Measurements from ENCODE around the gene CTIF. TPM values are rescaled to one million over a fixed set of nuclear protein-coding genes. Genes with fewer than 3 reads are reported as not detected.
A peak's percentile ranks its signal among the peaks of the same experiment; 100 is the strongest.

Gene CTIF
- total RNA-seq, 2 experiments from 2014 or later: 5.7 to 5.9 TPM

- Mint-ChIP-seq H3K4me1 (no peaks in the 10 kb centered on the region), H3K4me3 (no peak overlapping the region), H3K27me3 (peaks cover 38% of the 10 kb centered on the region), H3K27ac (no peak overlapping the region), H3K9me3 (ENCODE audit: low read depth) (no peaks in the 10 kb centered on the region), H3K36me3 (no peaks in the 10 kb centered on the region)
- no peak for DNase-seq
- CTCF ChIA-PET: interaction anchor here (0.6 kb wide), 1 partner anchor 104 kb away, joined by 3 read pairs; no protein-coding TSS in a partner anchor
- ATAC-seq: no peak
These were observed 17.1 kb upstream of the CTIF start for GRCh38 chr18:48521723-48522122.

DNA sequence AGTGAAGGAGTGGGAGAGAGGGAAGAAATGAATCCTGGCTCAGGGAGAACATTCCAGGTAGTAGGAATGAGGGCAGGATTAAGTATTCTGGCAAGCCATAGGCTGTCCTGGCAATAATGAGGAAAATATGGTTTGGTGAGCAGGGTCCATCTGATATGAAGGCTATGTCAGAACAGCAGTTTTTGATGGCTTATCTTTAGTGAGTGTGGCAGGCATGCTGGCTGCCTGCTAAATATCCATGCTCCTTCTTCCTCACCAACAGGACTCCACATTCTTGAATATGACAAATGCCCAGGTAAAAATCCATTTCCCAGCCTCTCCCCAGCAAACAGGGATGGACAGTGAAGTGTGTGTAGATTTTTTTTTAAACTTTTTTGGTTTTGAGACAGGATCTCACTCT, 13.2 kb upstream of the CTIF start:
- ATAC-seq (no peak), DNase-seq (no peak)
- CTCF ChIA-PET: no interaction called here
- Mint-ChIP-seq H3K9me3 (ENCODE audit: low read depth) (no peaks in the 10 kb centered on the region), H3K36me3 (no peaks in the 10 kb centered on the region), H3K4me3 (no peak overlapping the region), H3K27ac (no peak overlapping the region), H3K4me1 (no peaks in the 10 kb centered on the region), H3K27me3 (peaks cover 43% of the 10 kb centered on the region)

- Mint-ChIP-seq H3K27me3 (peaks cover 38% of the 10 kb centered on the region), H3K4me1 (no peaks in the 10 kb centered on the region), H3K27ac (no peak overlapping the region), H3K36me3 (no peaks in the 10 kb centered on the region), H3K9me3 (ENCODE audit: low read depth) (no peaks in the 10 kb centered on the region), H3K4me3 (no peak overlapping the region)
- CTCF ChIA-PET: no interaction called here
- ATAC-seq: no peak
- DNase-seq: no peak
These were observed 11.4 kb upstream of the CTIF start for GRCh38 chr18:48527461-48527860.

DNA sequence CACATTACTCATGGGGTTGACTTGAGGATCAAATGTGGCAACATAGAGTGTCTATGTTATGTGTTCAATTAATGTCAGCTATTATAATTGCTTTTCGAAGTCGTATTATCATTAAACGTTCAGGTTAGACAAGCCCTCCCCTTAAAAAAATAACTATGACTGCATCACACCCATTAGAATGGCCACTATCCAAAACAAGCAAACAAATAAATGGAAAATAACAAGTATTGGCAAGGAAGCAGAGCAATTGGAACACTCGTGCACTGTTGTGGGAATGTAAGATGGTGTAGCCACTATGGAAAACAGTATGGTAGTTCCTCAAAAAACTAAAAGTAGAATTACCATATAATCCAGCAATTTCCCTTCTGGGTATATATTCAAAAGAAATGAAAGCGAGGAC, 10.0 kb upstream of the CTIF start:
- CTCF ChIA-PET: interaction anchor here (0.6 kb wide), 1 partner anchor 395 kb away, joined by 4 read pairs; no protein-coding TSS in a partner anchor
- no peak overlapping the region for H3K27ac Mint-ChIP-seq
- ATAC-seq (no peak), DNase-seq (no peak)
- H3K9me3 Mint-ChIP-seq (ENCODE audit: low read depth): no peaks in the 10 kb centered on the region
- no peaks in the 10 kb centered on the region for H3K36me3 Mint-ChIP-seq
- H3K4me1 Mint-ChIP-seq: peaks cover 5% of the 10 kb centered on the region
- H3K4me3 Mint-ChIP-seq: no peak overlapping the region
- peaks cover 36% of the 10 kb centered on the region for H3K27me3 Mint-ChIP-seq

- H3K36me3 Mint-ChIP-seq: no peaks in the 10 kb centered on the region
- ATAC-seq (no peak), DNase-seq (no peak)
- CTCF ChIA-PET: no interaction called here
- H3K4me3 Mint-ChIP-seq: no peak overlapping the region
- peaks cover 5% of the 10 kb centered on the region for H3K4me1 Mint-ChIP-seq
- H3K27me3 Mint-ChIP-seq: peaks cover 36% of the 10 kb centered on the region
- no peak overlapping the region for H3K27ac Mint-ChIP-seq
- no peaks in the 10 kb centered on the region for H3K9me3 Mint-ChIP-seq (ENCODE audit: low read depth)
These were observed 9.0 kb upstream of the CTIF start for GRCh38 chr18:48529796-48530195.

GRCh38 chr18:48530399-48531081, 8.3 kb upstream of the CTIF start:
- Mint-ChIP-seq H3K27ac (no peak overlapping the region), H3K36me3 (no peaks in the 10 kb centered on the region), H3K4me3 (no peak overlapping the region), H3K4me1 (peaks cover 5% of the 10 kb centered on the region), H3K27me3 (peaks cover 37% of the 10 kb centered on the region), H3K9me3 (ENCODE audit: low read depth) (no peaks in the 10 kb centered on the region)
- CTCF ChIA-PET: interaction anchor here (1.1 kb wide), 1 partner anchor 25 kb away, joined by 3 read pairs; no protein-coding TSS in a partner anchor
- DNase-seq: no peak
- no peak for ATAC-seq

DNA sequence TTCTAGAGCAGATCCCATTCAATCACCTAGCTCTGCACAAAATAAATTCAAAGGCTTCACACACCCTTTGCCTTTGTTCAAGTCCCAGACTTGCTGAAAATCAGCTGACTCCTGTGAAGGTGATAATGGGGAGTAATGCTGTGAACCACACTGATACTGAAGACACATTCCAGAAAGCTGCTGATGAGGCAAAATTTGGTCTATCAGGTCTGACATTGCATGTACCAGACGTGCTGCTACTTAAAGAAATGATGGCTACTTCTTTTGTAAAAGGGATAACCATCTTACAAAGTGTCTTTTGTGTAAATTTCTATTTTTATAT, 7.8 kb upstream of the CTIF start:
- Mint-ChIP-seq H3K27ac (no peak overlapping the region), H3K27me3 (peaks cover 41% of the 10 kb centered on the region), H3K9me3 (ENCODE audit: low read depth) (no peaks in the 10 kb centered on the region), H3K4me3 (no peak overlapping the region), H3K36me3 (no peaks in the 10 kb centered on the region), H3K4me1 (peaks cover 5% of the 10 kb centered on the region)
- ATAC-seq (no peak), DNase-seq (no peak)
- CTCF ChIA-PET: interaction anchor here (1.1 kb wide), 1 partner anchor 24 kb away, joined by 3 read pairs; no protein-coding TSS in a partner anchor

DNA sequence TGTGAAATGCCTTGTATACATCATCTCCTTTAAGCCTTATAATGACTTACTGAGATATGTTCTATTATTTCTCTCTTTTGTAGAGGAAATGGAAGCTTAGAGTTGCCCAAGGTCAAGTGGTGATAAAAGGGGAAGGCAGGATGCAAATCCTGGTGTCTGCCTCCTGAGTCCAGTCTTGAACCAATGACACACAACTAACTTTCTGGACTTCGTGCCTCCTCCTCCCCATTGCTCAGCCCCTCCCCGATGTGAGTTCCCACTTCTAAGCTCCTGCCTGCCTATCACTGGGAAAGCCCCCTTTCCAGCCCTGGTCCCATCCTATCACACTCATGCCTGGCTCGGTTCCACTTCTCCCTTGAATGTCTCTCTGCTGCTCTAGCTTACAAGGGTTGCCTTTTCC, 6.9 kb upstream of the CTIF start:
- H3K9me3 Mint-ChIP-seq (ENCODE audit: low read depth): no peaks in the 10 kb centered on the region
- peaks cover 41% of the 10 kb centered on the region for H3K27me3 Mint-ChIP-seq
- H3K4me3 Mint-ChIP-seq: no peak overlapping the region
- H3K36me3 Mint-ChIP-seq: no peaks in the 10 kb centered on the region
- no peak for DNase-seq
- CTCF ChIA-PET: interaction anchor here (1.5 kb wide), 1 partner anchor 87 kb away, joined by 4 read pairs; no protein-coding TSS in a partner anchor
- no peak overlapping the region for H3K27ac Mint-ChIP-seq
- H3K4me1 Mint-ChIP-seq: peaks cover 5% of the 10 kb centered on the region
- no peak for ATAC-seq

GRCh38 chr18:48533340-48534070, 5.3 kb upstream of the CTIF start:
- CTCF ChIA-PET: no interaction called here
- peaks cover 5% of the 10 kb centered on the region for H3K4me1 Mint-ChIP-seq
- H3K36me3 Mint-ChIP-seq: no peaks in the 10 kb centered on the region
- ATAC-seq (no peak), DNase-seq (no peak)
- H3K27ac Mint-ChIP-seq: no peak overlapping the region
- H3K9me3 Mint-ChIP-seq (ENCODE audit: low read depth): no peaks in the 10 kb centered on the region
- no peak overlapping the region for H3K4me3 Mint-ChIP-seq
- H3K27me3 Mint-ChIP-seq: peaks cover 29% of the 10 kb centered on the region

DNA sequence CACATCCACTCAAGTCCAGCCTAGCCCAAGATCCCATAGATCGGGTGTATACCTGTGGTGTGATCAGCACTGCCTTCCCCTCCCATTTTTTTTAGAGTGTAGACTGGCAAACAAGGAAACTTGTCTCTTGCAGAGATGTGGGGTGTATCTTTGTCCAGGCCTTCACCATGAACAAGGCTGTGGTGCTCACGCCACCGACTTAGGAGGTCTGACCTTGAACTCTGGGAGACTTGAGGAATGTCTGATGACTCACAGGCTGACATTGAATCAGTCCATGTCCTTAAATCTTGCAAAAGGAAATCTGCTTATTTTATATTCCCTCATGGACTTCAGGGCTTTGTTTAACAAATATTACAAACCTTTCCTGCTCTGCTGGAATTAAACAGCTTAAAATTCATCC, 4.5 kb upstream of the CTIF start:
- no peak overlapping the region for H3K27ac Mint-ChIP-seq
- CTCF ChIA-PET: no interaction called here
- H3K4me1 Mint-ChIP-seq: peaks cover 5% of the 10 kb centered on the region
- no peak for DNase-seq
- no peak for ATAC-seq
- no peaks in the 10 kb centered on the region for H3K36me3 Mint-ChIP-seq
- H3K4me3 Mint-ChIP-seq: no peak overlapping the region
- H3K9me3 Mint-ChIP-seq (ENCODE audit: low read depth): no peaks in the 10 kb centered on the region
- H3K27me3 Mint-ChIP-seq: peaks cover 22% of the 10 kb centered on the region

GRCh38 chr18:48535956-48536355, 2.9 kb upstream of the CTIF start:
- Mint-ChIP-seq H3K36me3 (no peaks in the 10 kb centered on the region), H3K4me3 (no peak overlapping the region), H3K4me1 (peaks cover 7% of the 10 kb centered on the region), H3K27me3 (peaks cover 23% of the 10 kb centered on the region), H3K9me3 (ENCODE audit: low read depth) (no peaks in the 10 kb centered on the region), H3K27ac (no peak overlapping the region)
- ATAC-seq: no peak
- no peak for DNase-seq
- CTCF ChIA-PET: no interaction called here

DNA sequence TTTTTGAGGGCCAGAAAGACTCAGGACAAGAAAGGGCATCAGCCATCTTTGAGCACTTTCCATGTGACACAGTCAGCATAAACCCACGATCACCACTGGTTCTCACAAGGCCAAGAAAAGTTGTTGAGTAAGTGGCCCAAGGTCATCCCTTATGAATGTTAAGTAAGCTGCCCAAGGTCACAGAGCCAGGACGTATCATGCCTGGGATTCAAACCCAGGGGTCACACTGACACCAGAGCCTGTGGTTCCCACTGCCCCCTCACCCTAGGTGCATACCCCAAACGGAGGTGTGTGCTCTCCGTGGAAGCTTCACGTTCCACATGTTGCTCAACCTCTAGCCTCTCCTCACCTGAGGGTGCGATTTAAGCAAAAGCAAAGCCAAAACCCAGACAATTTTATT, 2.3 kb upstream of the CTIF start:
- no peak overlapping the region for H3K27ac Mint-ChIP-seq
- H3K27me3 Mint-ChIP-seq: peaks cover 26% of the 10 kb centered on the region
- CTCF ChIA-PET: no interaction called here
- DNase-seq (no peak), ATAC-seq (no peak)
- H3K9me3 Mint-ChIP-seq (ENCODE audit: low read depth): no peaks in the 10 kb centered on the region
- H3K36me3 Mint-ChIP-seq: no peaks in the 10 kb centered on the region
- H3K4me3 Mint-ChIP-seq: no peak overlapping the region
- H3K4me1 Mint-ChIP-seq: peaks cover 10% of the 10 kb centered on the region

GRCh38 chr18:48539406-48540250, 797 bp downstream of the CTIF start:
- Mint-ChIP-seq H3K27ac (no peak overlapping the region), H3K36me3 (no peaks in the 10 kb centered on the region), H3K4me3 (peak overlapping the region; percentile 79), H3K27me3 (peaks cover 47% of the 10 kb centered on the region), H3K9me3 (ENCODE audit: low read depth) (no peaks in the 10 kb centered on the region), H3K4me1 (peaks cover 21% of the 10 kb centered on the region)
- ATAC-seq: peak; percentile 25
- CTCF ChIA-PET: no interaction called here
- DNase-seq: no peak
